MM.1S (cell line): ENCODE results near the gene GRM1.

Experiments
- CTCF ChIP-seq: fragments of 300-600 bp; sonication (generic); IDR thresholded peaks from 2 replicates; pipeline ENCODE4 v1.5.1; 2016; ENCODE audit warnings: antibody characterized with exemption, low read length, mixed read lengths
- EZH2 ChIP-seq: fragments of 300-600 bp; sonication (generic); optimal IDR thresholded peaks from 2 replicates; pipeline ENCODE3; 2017; ENCODE audit warnings: low read depth, mild to moderate bottlenecking, antibody characterized with exemption, low read length, mixed read lengths
- EZH2phosphoT487 ChIP-seq: fragments of 300-600 bp; sonication (generic); IDR thresholded peaks from 2 replicates; pipeline ENCODE4 v1.6.1; 2018; ENCODE audit warnings: antibody characterized with exemption, low read length

GRCh38 chr6:146202570-146202969 lies 173.7 kb downstream of the GRM1 start:
- TF ChIP-seq CTCF (no peak), EZH2 (no peak), EZH2phosphoT487 (no peak)
